B cell (primary cell): ENCODE data around the gene CXorf51A. TPM values are rescaled to one million over a fixed set of nuclear protein-coding genes. Genes with fewer than 3 reads are reported as not detected.
"Not testable (repeated sequence)": the region's sequence is repeated elsewhere in the genome, so short reads cannot be mapped to it uniquely, and the experiment has no call there.

Source experiments
- ATAC-seq: fragments of 200-7000 bp; cut with Tn5 transposase; one replicate; pipeline ENCODE4 v1.10.0; 2021; ENCODE audit warnings: low read depth, mild to moderate bottlenecking, moderate number of reproducible peaks, moderate library complexity
- CTCF ChIA-PET: fragments of 350-600 bp; sonication (Branson Sonifier 250); formaldehyde crosslinking; loops from one replicate; lab custom pipeline; 2021; ENCODE audit warnings: antibody characterized with exemption, inconsistent platforms; lab: Charles Lee
- POLR2A ChIA-PET: fragments of 350-600 bp; sonication (Branson Sonifier 250); formaldehyde crosslinking; loops from one replicate; lab custom pipeline; 2021; ENCODE audit warnings: antibody characterized with exemption; lab: Charles Lee
- DNase-seq: peaks from one replicate; pipeline ENCODE4 v3.0.0; 2013
- H2AFZ ChIP-seq: 2 replicates; pipeline ENCODE4 v1.6.1; 2012; ENCODE audit warnings: mild to moderate bottlenecking, low read depth, low read length; ENCODE audit not compliant: insufficient read depth, poor library complexity, severe bottlenecking
- H3K27ac ChIP-seq, 2 donors: 1 replicate in 1 of 2; 2 replicates in 1 of 2; pipeline ENCODE4 v1.5.1; 2012 to 2013; ENCODE audit warnings: low read length in 2 of 2, mild to moderate bottlenecking in 2 of 2, moderate library complexity in 1 of 2
- H3K27me3 ChIP-seq, 4 experiments: fragments of 200-600 bp in 1 of 4; sonication (generic) in 1 of 4; replicated peaks in 1 of 4; 1 replicate in 2 of 4; 2 replicates in 2 of 4; pipeline versions ENCODE4 v1.6.1 to v1.7.0; 2013 to 2016; ENCODE audit warnings: low read length in 3 of 4, mild to moderate bottlenecking in 2 of 4, mixed read lengths in 1 of 4, moderate library complexity in 1 of 4; ENCODE audit not compliant: insufficient read depth in 4 of 4, control insufficient read depth in 3 of 4; ENCODE audit errors: control extremely low read depth in 1 of 4
- H3K36me3 ChIP-seq, 2 experiments: replicated peaks in 1 of 2; 1 replicate in 1 of 2; 2 replicates in 1 of 2; pipeline versions ENCODE4 v1.6.1 to v1.7.1; 2013; ENCODE audit warnings: low read length in 1 of 2; ENCODE audit not compliant: insufficient read depth in 2 of 2, control insufficient read depth in 1 of 2; ENCODE audit errors: control extremely low read depth in 1 of 2, extremely low read depth in 1 of 2
- H3K4me1 ChIP-seq, 2 donors: fragments of 200-600 bp in 1 of 2; sonication (generic) in 1 of 2; 1 replicate in 1 of 2; 2 replicates in 1 of 2; pipeline versions ENCODE4 v1.5.1 to v1.6.1; 2013 to 2017; ENCODE audit warnings: low read length in 2 of 2; ENCODE audit not compliant: control insufficient read depth in 2 of 2, insufficient read depth in 2 of 2
- H3K4me2 ChIP-seq: replicated peaks from 2 replicates; pipeline ENCODE3; 2012; ENCODE audit warnings: mild to moderate bottlenecking, low read depth, low read length; ENCODE audit not compliant: poor library complexity, severe bottlenecking
- H3K4me3 ChIP-seq, 5 experiments: fragments of 200-600 bp in 1 of 5; sonication (generic) in 1 of 5; 1 replicate in 3 of 5; 2 replicates in 2 of 5; pipeline versions ENCODE4 v1.5.1 to v1.7.0; 2011 to 2016; ENCODE audit warnings: low read length in 4 of 5, mild to moderate bottlenecking in 4 of 5, low read depth in 2 of 5, control low read depth in 1 of 5, moderate library complexity in 1 of 5; ENCODE audit not compliant: insufficient read depth in 1 of 5; ENCODE audit errors: control extremely low read depth in 1 of 5, extremely low read depth in 1 of 5
- H3K79me2 ChIP-seq: fragments of 200-600 bp; sonication (generic); one replicate; pipeline ENCODE4 v1.6.0; 2016; ENCODE audit warnings: low read length; ENCODE audit not compliant: control insufficient read depth, insufficient read depth
- H3K9ac ChIP-seq: fragments of 200-600 bp; sonication (generic); 2 replicates; pipeline ENCODE4 v1.6.1; 2017; ENCODE audit warnings: mild to moderate bottlenecking, low read length, moderate library complexity
- H3K9me3 ChIP-seq, 3 donors: one replicate each; pipeline versions ENCODE4 v1.6.1 to v1.7.1; 2013; ENCODE audit warnings: low read length in 2 of 3; ENCODE audit not compliant: control insufficient read depth in 2 of 3, insufficient read depth in 1 of 3; ENCODE audit errors: control extremely low read depth in 1 of 3
- H4K20me1 ChIP-seq: 2 replicates; pipeline ENCODE4 v1.6.0; 2012; ENCODE audit warnings: mild to moderate bottlenecking, low read length; ENCODE audit not compliant: insufficient read depth, control insufficient read depth, poor library complexity, severe bottlenecking
- H3K27ac Mint-ChIP-seq: one replicate; pipeline ENCODE4 v1.8.0; 2021; ENCODE audit warnings: mixed read lengths
- H3K27me3 Mint-ChIP-seq: one replicate; pipeline ENCODE4 v1.8.0; 2021; ENCODE audit warnings: mixed read lengths
- H3K4me1 Mint-ChIP-seq: one replicate; pipeline ENCODE4 v1.8.0; 2021; ENCODE audit warnings: mixed read lengths
- H3K4me3 Mint-ChIP-seq: one replicate; pipeline ENCODE4 v1.8.0; 2021; ENCODE audit warnings: mixed read lengths
- H3K9me3 Mint-ChIP-seq: one replicate; pipeline ENCODE4 v1.8.0; 2022; ENCODE audit warnings: mixed read lengths; ENCODE audit not compliant: insufficient read depth
- CTCF ChIP-seq: fragments of 200-600 bp; IDR thresholded peaks from one replicate; pipeline ENCODE4 v1.8.0; 2022; ENCODE audit warnings: antibody characterized with exemption, mild to moderate bottlenecking
- EZH2 ChIP-seq: IDR thresholded peaks from 2 replicates; pipeline ENCODE4 v1.6.1; 2012; ENCODE audit warnings: borderline replicate concordance, low read depth, mild to moderate bottlenecking, moderate library complexity, low read length; ENCODE audit not compliant: insufficient read depth, poor library complexity, severe bottlenecking
- WGBS: methylation state at CpG from one replicate; pipeline ENCODE4 v1.1.5; 2013; ENCODE audit warnings: missing lambda C conversion rate; ENCODE audit not compliant: insufficient coverage; 5-methylcytosine and 5-hydroxymethylcytosine counted together
- intact Hi-C: fragments of 100-400 bp; cut with micrococcal nuclease; formaldehyde crosslinking; loops from one replicate; pipeline ENCODE4 v1.10.0; 2022
- polyA minus RNA-seq: library from RNA; depleted of rRNA, polyadenylated mRNA; stranded (reverse); fragments of >200 nt; gene quantifications from 2 replicates; pipeline ENCODE4 v1.2.3, GENCODE V29; 2012
- polyA plus RNA-seq: library from polyadenylated mRNA; depleted of rRNA; stranded (reverse); fragments of >200 nt; gene quantifications from 2 replicates; pipeline ENCODE4 v1.2.3, GENCODE V29; 2012
- total RNA-seq, 2 donors: library from RNA; stranded (reverse); fragments of 120-200 nt in 1 of 2; gene quantifications; 1 replicate in 1 of 2; 2 replicates in 1 of 2; pipeline versions ENCODE4 v1.2.3 to v1.2.4, GENCODE V29; 2013 to 2022

Gene CXorf51A
- total RNA-seq (not detected in 2 replicates), polyA plus RNA-seq (not detected in 2 replicates), polyA minus RNA-seq (not detected in 2 replicates)
- not detected for total RNA-seq (2013)

- H3K9me3 ChIP-seq, H3K9ac ChIP-seq, H3K4me1 ChIP-seq, H3K36me3 ChIP-seq, CTCF ChIA-PET, H2AFZ ChIP-seq, H3K4me2 ChIP-seq, H3K4me3 Mint-ChIP-seq, H3K79me2 ChIP-seq, H3K27me3 Mint-ChIP-seq, H3K4me1 Mint-ChIP-seq, H3K27me3 ChIP-seq, POLR2A ChIA-PET, H3K9me3 Mint-ChIP-seq, H3K27ac Mint-ChIP-seq, ATAC-seq, DNase-seq, intact Hi-C loops, H3K27ac ChIP-seq, H4K20me1 ChIP-seq, H3K4me3 ChIP-seq: not testable (repeated sequence)
- no CpG with 5 or more reads among the region's 3 CpGs for WGBS
Observed at GRCh38 chrX:146814644-146815043, at the start of gene CXorf51A. TSS of gene CXorf51A (minus strand) at chrX:146814744. CDS start at chrX:146814723, 21 bp downstream.

GRCh38 chrX:146863566-146863965, 49.0 kb upstream of the CXorf51A start:
- Mint-ChIP-seq H3K4me1 (no peaks in the 10 kb centered on the region), H3K27me3 (no peaks in the 10 kb centered on the region), H3K27ac (no peak overlapping the region), H3K9me3 (no peaks in the 10 kb centered on the region), H3K4me3 (no peak overlapping the region)
- Histone ChIP-seq H3K4me1 (no peaks in the 10 kb centered on the region), H3K9me3 (no peaks in the 10 kb centered on the region), H4K20me1 (no peaks in the 10 kb centered on the region), H3K79me2 (no peaks in the 10 kb centered on the region), H3K36me3 (no peaks in the 10 kb centered on the region), H3K4me3 (no peak overlapping the region), H2AFZ (no peak overlapping the region), H3K9ac (no peak overlapping the region), H3K27ac (no peak overlapping the region), H3K27me3 (no peaks in the 10 kb centered on the region), H3K4me2 (no peak overlapping the region)
- no peak for TF ChIP-seq EZH2
- no peak for TF ChIP-seq CTCF
- ChIA-PET POLR2A (no interaction called here), CTCF (no interaction called here)
- intact Hi-C loops: no loop called here
- no peak for ATAC-seq
- DNase-seq: no peak
- no CpG with 5 or more reads among the region's 1 CpG for WGBS
